ENCODE results near the gene NKD2. TPM values are rescaled to one million over a fixed set of nuclear protein-coding genes. Genes with fewer than 3 reads are reported as not detected.
A peak's percentile ranks its signal among the peaks of the same experiment; 100 is the strongest.

NKD2 gene
- total RNA-seq, 1 donor from 2014 or later = 0.41 TPM

DNA sequence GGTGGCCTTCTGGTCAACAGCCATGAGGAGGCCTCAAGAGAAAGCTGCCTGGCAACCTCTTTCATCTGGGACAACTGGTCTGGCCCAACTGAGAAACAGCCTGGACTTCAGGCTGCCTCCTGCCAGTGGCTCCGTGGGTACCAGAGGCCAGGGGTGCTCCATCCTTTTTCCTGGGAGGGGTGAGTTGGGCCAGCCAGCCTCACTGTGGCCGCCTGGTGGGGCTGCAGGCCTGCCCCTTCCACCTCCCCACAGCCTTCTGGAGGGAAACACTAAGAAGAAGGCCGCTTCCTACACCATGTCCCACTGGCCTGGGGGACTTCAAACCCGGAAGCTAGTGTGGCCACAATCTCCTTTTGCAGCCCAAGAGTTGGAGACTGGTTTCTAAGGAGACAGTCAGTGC is 13.8 kb upstream of the NKD2 start:
- H3K27ac Mint-ChIP-seq (ENCODE audit: unreplicated experiment) = no peak overlapping the region
- H3K4me2 ChIP-seq (ENCODE audit: low read length) = no peak overlapping the region
- peaks cover 57% of the 10 kb centered on the region for H3K27me3 Mint-ChIP-seq (ENCODE audit: low read depth, unreplicated experiment)
- peaks cover 2% of the 10 kb centered on the region for H3K9me3 Mint-ChIP-seq (ENCODE audit: unreplicated experiment)
- H3K79me2 ChIP-seq (ENCODE audit: insufficient read depth, low read length) = no peaks in the 10 kb centered on the region
- no peak overlapping the region for H3K4me3 ChIP-seq (ENCODE audit: insufficient read depth, low read depth, low read length)
- TF ChIP-seq CTCF (IDR thresholded peaks at IDR 0.05; ENCODE audit: insufficient read depth, low read depth, low read length) (no peak), EZH2 (IDR thresholded peaks at IDR 0.05; ENCODE audit: insufficient read depth, low read length) (no peak)
- no peaks in the 10 kb centered on the region for H3K9me3 ChIP-seq (ENCODE audit: insufficient read depth, low read depth, low read length)
- peaks cover 15% of the 10 kb centered on the region for H3K4me1 Mint-ChIP-seq (ENCODE audit: low read depth, unreplicated experiment)
- peaks cover 48% of the 10 kb centered on the region for H3K27me3 ChIP-seq (ENCODE audit: insufficient read depth, low read length)
- DNase-seq (ENCODE audit: low read depth) = no peak
- no peak overlapping the region for H3K4me3 Mint-ChIP-seq (ENCODE audit: unreplicated experiment)
- H3K9ac ChIP-seq (ENCODE audit: low read length) = no peak overlapping the region
- H3K36me3 Mint-ChIP-seq (ENCODE audit: low read depth, unreplicated experiment) = no peaks in the 10 kb centered on the region
- H2AFZ ChIP-seq (ENCODE audit: low read depth, low read length) = no peak overlapping the region
- no peak overlapping the region for H3K27ac ChIP-seq (ENCODE audit: low read depth, low read length)
- no peak for FAIRE-seq
- no peaks in the 10 kb centered on the region for H3K4me1 ChIP-seq (ENCODE audit: insufficient read depth, low read length)
- no peaks in the 10 kb centered on the region for H4K20me1 ChIP-seq (ENCODE audit: insufficient read depth, low read length)
- H3K36me3 ChIP-seq (ENCODE audit: insufficient read depth, low read length) = no peaks in the 10 kb centered on the region

- Histone ChIP-seq H3K79me2 (ENCODE audit: insufficient read depth, low read length) (no peaks in the 10 kb centered on the region), H3K4me2 (ENCODE audit: low read length) (no peak overlapping the region), H3K27ac (ENCODE audit: low read depth, low read length) (no peak overlapping the region), H3K4me1 (ENCODE audit: insufficient read depth, low read length) (no peaks in the 10 kb centered on the region), H3K27me3 (ENCODE audit: insufficient read depth, low read length) (peaks cover 48% of the 10 kb centered on the region), H3K9ac (ENCODE audit: low read length) (no peak overlapping the region), H3K4me3 (ENCODE audit: insufficient read depth, low read depth, low read length) (no peak overlapping the region), H3K9me3 (ENCODE audit: insufficient read depth, low read depth, low read length) (no peaks in the 10 kb centered on the region), H3K36me3 (ENCODE audit: insufficient read depth, low read length) (no peaks in the 10 kb centered on the region), H4K20me1 (ENCODE audit: insufficient read depth, low read length) (no peaks in the 10 kb centered on the region), H2AFZ (ENCODE audit: low read depth, low read length) (no peak overlapping the region)
- Mint-ChIP-seq H3K27me3 (ENCODE audit: low read depth, unreplicated experiment) (peaks cover 56% of the 10 kb centered on the region), H3K27ac (ENCODE audit: unreplicated experiment) (no peak overlapping the region), H3K9me3 (ENCODE audit: unreplicated experiment) (peaks cover 2% of the 10 kb centered on the region), H3K4me3 (ENCODE audit: unreplicated experiment) (no peak overlapping the region), H3K36me3 (ENCODE audit: low read depth, unreplicated experiment) (no peaks in the 10 kb centered on the region), H3K4me1 (ENCODE audit: low read depth, unreplicated experiment) (peaks cover 15% of the 10 kb centered on the region)
- DNase-seq (ENCODE audit: low read depth) (no peak), FAIRE-seq (no peak)
- TF ChIP-seq CTCF (IDR thresholded peaks at IDR 0.05; ENCODE audit: insufficient read depth, low read depth, low read length) (no peak), EZH2 (IDR thresholded peaks at IDR 0.05; ENCODE audit: insufficient read depth, low read length) (no peak)
These were observed 13.3 kb upstream of the NKD2 start for GRCh38 chr5:995318-995717.

GRCh38 chr5:997001-997474 is 11.6 kb upstream of the NKD2 start:
- Mint-ChIP-seq H3K4me1 (ENCODE audit: low read depth, unreplicated experiment) (peaks cover 13% of the 10 kb centered on the region), H3K9me3 (ENCODE audit: unreplicated experiment) (peaks cover 2% of the 10 kb centered on the region), H3K27me3 (ENCODE audit: low read depth, unreplicated experiment) (peaks cover 56% of the 10 kb centered on the region), H3K27ac (ENCODE audit: unreplicated experiment) (peak overlapping the region; percentile 64), H3K36me3 (ENCODE audit: low read depth, unreplicated experiment) (no peaks in the 10 kb centered on the region), H3K4me3 (ENCODE audit: unreplicated experiment) (peak overlapping the region; percentile 70)
- no peak for TF ChIP-seq EZH2 (IDR thresholded peaks at IDR 0.05; ENCODE audit: insufficient read depth, low read length)
- TF ChIP-seq CTCF (IDR thresholded peaks at IDR 0.05; ENCODE audit: insufficient read depth, low read depth, low read length) = no peak
- peaks cover 44% of the 10 kb centered on the region for H3K27me3 ChIP-seq (ENCODE audit: insufficient read depth, low read length)
- no peak overlapping the region for H3K27ac ChIP-seq (ENCODE audit: low read depth, low read length)
- H4K20me1 ChIP-seq (ENCODE audit: insufficient read depth, low read length) = no peaks in the 10 kb centered on the region
- no peak overlapping the region for H2AFZ ChIP-seq (ENCODE audit: low read depth, low read length)
- H3K9ac ChIP-seq (ENCODE audit: low read length) = no peak overlapping the region
- H3K36me3 ChIP-seq (ENCODE audit: insufficient read depth, low read length) = no peaks in the 10 kb centered on the region
- no peaks in the 10 kb centered on the region for H3K4me1 ChIP-seq (ENCODE audit: insufficient read depth, low read length)
- FAIRE-seq (no peak), DNase-seq (ENCODE audit: low read depth) (no peak)
- no peaks in the 10 kb centered on the region for H3K9me3 ChIP-seq (ENCODE audit: insufficient read depth, low read depth, low read length)
- H3K4me2 ChIP-seq (ENCODE audit: low read length) = no peak overlapping the region
- no peak overlapping the region for H3K4me3 ChIP-seq (ENCODE audit: insufficient read depth, low read depth, low read length)
- H3K79me2 ChIP-seq (ENCODE audit: insufficient read depth, low read length) = no peaks in the 10 kb centered on the region

Measured in astrocyte (in vitro differentiated cells and primary cell).